Subcutaneous abdominal adipose tissue (tissue), 5 donors: ENCODE measurements around the gene GSTP1.

Experiments
- H3K27ac ChIP-seq: one replicate; pipeline ENCODE4 v1.7.0; 2013; ENCODE audit warnings: low read depth, mild to moderate bottlenecking, inconsistent platforms, low read length, moderate library complexity
- H3K27me3 ChIP-seq, 5 donors: one replicate each; pipeline ENCODE4 v1.7.0; 2013; ENCODE audit warnings: low read length in 5 of 5, inconsistent platforms in 1 of 5; ENCODE audit not compliant: control insufficient read depth in 5 of 5, insufficient read depth in 4 of 5
- H3K36me3 ChIP-seq, 5 donors: one replicate each; pipeline ENCODE4 v1.7.0; 2013; ENCODE audit warnings: low read length in 5 of 5; ENCODE audit not compliant: control insufficient read depth in 5 of 5, insufficient read depth in 5 of 5
- H3K4me1 ChIP-seq, 5 donors: one replicate each; pipeline ENCODE4 v1.7.0; 2013; ENCODE audit warnings: low read length in 5 of 5, mild to moderate bottlenecking in 3 of 5, moderate library complexity in 1 of 5; ENCODE audit not compliant: control insufficient read depth in 5 of 5, insufficient read depth in 5 of 5
- H3K4me3 ChIP-seq, 5 donors: one replicate each; pipeline ENCODE4 v1.7.0; 2013; ENCODE audit warnings: low read length in 5 of 5, low read depth in 1 of 5
- H3K9ac ChIP-seq, 5 donors: one replicate each; pipeline ENCODE4 v1.7.0; 2013; ENCODE audit warnings: low read length in 5 of 5, mild to moderate bottlenecking in 4 of 5, moderate library complexity in 3 of 5
- H3K9me3 ChIP-seq, 5 donors: one replicate each; pipeline ENCODE4 v1.7.0; 2013; ENCODE audit warnings: low read length in 5 of 5; ENCODE audit not compliant: control insufficient read depth in 5 of 5
- donor health status: healthy.
- donor health status: healthy.
- donor health status: healthy.
- donor health status: healthy.
- donor health status: healthy.

The GSTP1 gene

GRCh38 chr11:67628710-67629385 is 45.2 kb downstream of the GSTP1 start:
- Histone ChIP-seq H3K9ac (peak overlapping the region in 1 of 5 donors; percentile 75), H3K4me1 (peaks cover 0 to 21% (median 19%) of the 10 kb centered on the region in 5 donors), H3K9me3 (no peaks in the 10 kb centered on the region), H3K27ac (peak overlapping the region; percentile 57), H3K27me3 (no peaks in the 10 kb centered on the region), H3K36me3 (peaks cover 0 to 3% (median 0%) of the 10 kb centered on the region in 5 donors), H3K4me3 (peak overlapping the region in 2 of 5 donors; percentile 67 to 78)

DNA sequence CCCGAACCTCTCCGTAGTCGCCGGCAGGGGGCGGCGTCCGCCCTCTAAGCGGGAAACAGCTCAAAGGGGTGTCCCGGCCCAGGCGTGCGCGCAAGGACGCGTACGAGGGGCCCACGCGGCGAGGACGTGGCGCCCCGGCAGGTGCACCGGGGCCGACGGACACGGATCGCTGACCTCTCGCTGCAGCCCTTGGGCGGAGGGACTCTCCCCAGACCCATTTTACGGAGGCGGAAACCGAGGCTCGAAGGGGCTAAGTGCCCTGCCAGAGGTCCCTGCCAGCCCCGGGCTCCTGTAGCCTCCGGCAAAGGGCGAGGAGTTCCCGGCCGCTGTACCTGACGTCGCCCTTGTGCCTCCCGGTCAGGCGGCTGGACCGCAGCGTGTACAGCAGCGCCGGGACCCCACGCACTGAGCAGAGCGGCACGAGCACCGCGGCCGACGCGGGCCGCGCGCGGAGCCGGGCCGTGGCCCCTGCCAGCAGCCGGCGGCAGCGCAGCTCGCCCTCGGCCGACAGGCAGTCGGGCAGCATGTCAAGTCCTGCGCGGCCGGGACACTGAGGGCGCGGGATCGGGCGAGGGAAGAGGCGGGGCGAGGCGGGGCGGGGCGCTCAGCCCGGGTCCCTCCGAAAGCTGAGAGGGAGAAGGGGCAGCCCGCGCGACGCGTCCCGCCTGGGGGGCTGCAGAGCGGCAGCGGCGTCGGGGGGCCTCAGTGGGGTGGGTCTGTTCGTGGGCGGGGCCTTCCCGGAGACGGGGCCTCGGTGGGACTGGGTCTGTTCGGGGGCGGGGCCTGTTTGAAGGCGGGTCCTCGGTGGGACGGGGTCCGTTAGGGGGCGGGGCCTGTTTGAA is 46.0 kb downstream of the GSTP1 start, which contains the start of gene NUDT8:
NUDT8 (minus strand) TSS at position 552 of the 842 bp plus-strand sequence; CDS start at position 526, 26 bp downstream.
- peak within 1 kb of the TSS; percentile 37 to 78 (median 70) for H3K4me3 ChIP-seq
- peak within 1 kb of the TSS in 4 of 5 donors; percentile 74 to 79 (median 77) for H3K9ac ChIP-seq
- peaks cover 0 to 21% (median 19%) of the 10 kb centered on the region in 5 donors for H3K4me1 ChIP-seq
- peak within 1 kb of the TSS; percentile 57 for H3K27ac ChIP-seq
- peaks cover 0 to 3% (median 0%) of the 10 kb centered on the region in 5 donors for H3K36me3 ChIP-seq
- no peaks in the 10 kb centered on the region for H3K9me3 ChIP-seq
- H3K27me3 ChIP-seq: peaks cover 0 to 6% (median 0%) of the 10 kb centered on the region in 5 donors

DNA sequence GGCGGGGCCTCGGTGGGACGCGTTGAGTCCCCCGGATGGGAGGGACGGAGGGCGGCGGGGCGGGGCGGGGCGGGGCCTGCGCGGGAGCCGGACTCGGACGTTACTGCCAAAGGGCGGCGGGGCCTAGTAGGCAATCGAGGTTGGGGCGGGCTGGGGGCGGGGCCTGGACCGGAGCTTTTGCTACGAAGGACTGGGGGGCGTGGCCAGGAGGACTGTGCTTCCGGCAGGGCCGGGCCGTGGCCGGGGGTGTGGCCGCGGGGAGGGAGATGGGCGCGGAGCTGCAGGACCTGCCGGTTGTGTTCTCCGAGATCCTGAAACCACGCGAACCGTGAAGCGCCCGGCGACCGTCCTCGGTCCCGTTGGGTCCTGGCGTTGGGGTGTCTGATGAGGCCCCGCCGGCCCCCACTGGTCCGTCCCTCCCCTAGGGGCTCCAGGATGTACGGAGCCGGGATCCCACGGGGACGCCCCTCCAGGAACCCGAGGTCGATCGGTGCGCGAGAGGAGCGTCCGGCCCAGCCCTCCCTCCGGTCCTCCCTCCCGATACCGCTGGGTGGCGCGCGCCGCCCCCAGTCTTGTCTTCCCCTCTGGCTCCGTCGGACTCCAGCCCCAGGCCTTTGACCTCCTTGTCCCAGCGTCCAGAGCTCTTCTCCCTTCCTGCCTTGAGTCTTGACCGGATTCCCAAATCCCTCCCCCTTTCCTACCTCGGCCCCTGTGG is 46.8 kb downstream of the GSTP1 start:
- H3K36me3 ChIP-seq: peaks cover 0 to 3% (median 0%) of the 10 kb centered on the region in 5 donors
- H3K4me1 ChIP-seq: peaks cover 0 to 21% (median 19%) of the 10 kb centered on the region in 5 donors
- H3K9ac ChIP-seq: peak overlapping the region in 4 of 5 donors; percentile 52 to 79 (median 68)
- H3K27ac ChIP-seq: peak overlapping the region; percentile 57
- peaks cover 0 to 8% (median 0%) of the 10 kb centered on the region in 5 donors for H3K27me3 ChIP-seq
- peak overlapping the region; percentile 37 to 78 (median 68) for H3K4me3 ChIP-seq
- H3K9me3 ChIP-seq: no peaks in the 10 kb centered on the region

GRCh38 chr11:67630943-67631331 is 47.3 kb downstream of the GSTP1 start:
- Histone ChIP-seq H3K36me3 (peaks cover 0 to 3% (median 0%) of the 10 kb centered on the region in 5 donors), H3K9me3 (no peaks in the 10 kb centered on the region), H3K27ac (peak overlapping the region; percentile 45), H3K9ac (peak overlapping the region in 4 of 5 donors; percentile 52 to 79 (median 68)), H3K4me3 (peak overlapping the region; percentile 37 to 74 (median 68)), H3K27me3 (peaks cover 0 to 8% (median 0%) of the 10 kb centered on the region in 5 donors), H3K4me1 (peaks cover 0 to 21% (median 19%) of the 10 kb centered on the region in 5 donors)

GRCh38 chr11:67631411-67631810 is 47.8 kb downstream of the GSTP1 start:
- no peaks in the 10 kb centered on the region for H3K9me3 ChIP-seq
- peak overlapping the region in 1 of 5 donors; percentile 37 for H3K4me3 ChIP-seq
- H3K36me3 ChIP-seq: peaks cover 0 to 3% (median 0%) of the 10 kb centered on the region in 5 donors
- H3K9ac ChIP-seq: peak overlapping the region in 2 of 5 donors; percentile 74 to 79
- peaks cover 0 to 21% (median 19%) of the 10 kb centered on the region in 5 donors for H3K4me1 ChIP-seq
- H3K27ac ChIP-seq: peak overlapping the region; percentile 45
- H3K27me3 ChIP-seq: peaks cover 0 to 8% (median 0%) of the 10 kb centered on the region in 5 donors

DNA sequence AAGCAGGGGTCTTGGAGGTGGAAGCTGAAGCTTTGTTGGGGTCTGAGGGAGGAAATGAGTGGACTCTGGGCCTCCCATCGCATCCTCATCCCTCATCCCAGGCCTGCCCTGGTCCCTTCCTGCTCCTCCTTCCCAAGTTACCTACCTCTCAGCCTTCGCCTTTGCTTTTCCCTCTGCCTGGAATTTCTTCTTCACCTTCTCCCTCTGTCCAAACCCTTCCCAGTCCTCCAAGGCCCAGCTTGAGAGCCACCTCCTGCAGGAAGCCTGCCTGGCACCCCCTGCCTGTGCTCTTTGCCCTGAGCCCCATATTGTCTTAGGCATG is 48.2 kb downstream of the GSTP1 start:
- Histone ChIP-seq H3K27me3 (peaks cover 0 to 8% (median 0%) of the 10 kb centered on the region in 5 donors), H3K9me3 (no peaks in the 10 kb centered on the region), H3K4me3 (no peak overlapping the region), H3K4me1 (peaks cover 0 to 21% (median 19%) of the 10 kb centered on the region in 5 donors), H3K27ac (no peak overlapping the region), H3K36me3 (peaks cover 0 to 3% (median 0%) of the 10 kb centered on the region in 5 donors), H3K9ac (no peak overlapping the region)

GRCh38 chr11:67632175-67632981 is 48.8 kb downstream of the GSTP1 start:
- Histone ChIP-seq H3K9ac (no peak overlapping the region), H3K4me3 (no peak overlapping the region), H3K36me3 (peaks cover 0 to 1% (median 0%) of the 10 kb centered on the region in 5 donors), H3K27me3 (peaks cover 0 to 8% (median 0%) of the 10 kb centered on the region in 5 donors), H3K4me1 (peaks cover 0 to 21% (median 19%) of the 10 kb centered on the region in 5 donors), H3K27ac (no peak overlapping the region), H3K9me3 (no peaks in the 10 kb centered on the region)

GRCh38 chr11:67632982-67633755 is 49.6 kb downstream of the GSTP1 start:
- Histone ChIP-seq H3K9ac (no peak overlapping the region), H3K4me1 (peaks cover 0 to 21% (median 19%) of the 10 kb centered on the region in 5 donors), H3K27me3 (peaks cover 0 to 8% (median 0%) of the 10 kb centered on the region in 5 donors), H3K27ac (no peak overlapping the region), H3K4me3 (no peak overlapping the region), H3K36me3 (no peaks in the 10 kb centered on the region), H3K9me3 (no peaks in the 10 kb centered on the region)
